ENCODE results near the gene FSTL4. TPM values are rescaled to one million over a fixed set of nuclear protein-coding genes. Genes with fewer than 3 reads are reported as not detected.

FSTL4 gene
- total and polyA plus RNA-seq, 2 of the 4 experiments (the other 2 are of a cell fraction) = 0.18 TPM; not detected in 1

- ATAC-seq (ENCODE audit: low read depth) = no peak
- H2BK15ac ChIP-seq (ENCODE audit: low read depth, low read length) = no peak overlapping the region
- WGBS, 2 experiments (ENCODE audit: extremely low coverage in 2 of 2, insufficient read length in 1 of 2) = 75% methylated on average over 1 of the region's 4 CpGs; no CpG with 5 or more reads in 1 of the 2 experiments
Observed at GRCh38 chr5:133528841-133529240, 83.5 kb downstream of the FSTL4 start.

More at GRCh38 chr5:133528841-133529240, 83.5 kb downstream of the FSTL4 start:
- in situ Hi-C loops (cut with MboI; ENCODE audit: low sequenced_read_pairs) = no loop called here
- Histone ChIP-seq H3K79me1 (ENCODE audit: low read depth in 1 of 2, low read length in 2 of 2) (no peaks in the 10 kb centered on the region), H3K9me1 (ENCODE audit: insufficient read depth, low read length) (no peaks in the 10 kb centered on the region), H3K27me3 (ENCODE audit: control insufficient read depth, insufficient read depth, low read length) (peaks cover 15% of the 10 kb centered on the region), H2AFZ (replicated peaks; ENCODE audit: low read length, poor library complexity) (no peak overlapping the region), H2AK9ac (replicated peaks; ENCODE audit: low read depth, low read length, poor library complexity) (no peak overlapping the region), H2BK5ac (ENCODE audit: low read depth, low read length, poor library complexity, severe bottlenecking) (no peak overlapping the region), H3K9me3 (ENCODE audit: control insufficient read depth, insufficient read depth, low read length) (no peaks in the 10 kb centered on the region), H4K91ac (ENCODE audit: insufficient read depth, low read depth, low read length) (no peak overlapping the region), H3K9ac (ENCODE audit: low read depth, low read length) (no peak overlapping the region), H2BK120ac (ENCODE audit: low read depth, low read length) (no peak overlapping the region), H3K23ac (ENCODE audit: low read depth, low read length) (no peak overlapping the region), H3K4me2 (ENCODE audit: low read depth, low read length) (no peak overlapping the region), H3K18ac (ENCODE audit: low read depth, low read length) (no peak overlapping the region), H3K14ac (replicated peaks; ENCODE audit: low read depth, low read length) (no peak overlapping the region), H4K20me1 (ENCODE audit: insufficient read depth, low read length) (no peaks in the 10 kb centered on the region), H4K8ac (ENCODE audit: low read depth in 2 of 2, low read length in 2 of 2) (no peak overlapping the region), H3K4ac (ENCODE audit: low read depth, low read length) (no peak overlapping the region), H3K56ac (ENCODE audit: extremely low read depth, insufficient read depth, low read length) (no peak overlapping the region), H3K27ac (ENCODE audit: insufficient read depth, low read length) (no peak overlapping the region), H2AK5ac (ENCODE audit: low read depth, low read length) (no peak overlapping the region), H2BK20ac (ENCODE audit: low read depth, low read length) (no peak overlapping the region), H3K36me3 (ENCODE audit: control insufficient read depth, insufficient read depth, low read length) (no peaks in the 10 kb centered on the region), H4K5ac (ENCODE audit: low read depth, low read length) (no peak overlapping the region), H3K4me3 (ENCODE audit: insufficient read depth, low read depth, low read length) (no peak overlapping the region), H3K4me1 (ENCODE audit: control insufficient read depth, insufficient read depth, low read length) (no peaks in the 10 kb centered on the region)
- no TSS peak for BruUV-seq (replicated peaks)
- intact Hi-C loops (cut with micrococcal nuclease) = no loop called here
- dilution Hi-C loops (cut with HindIII; ENCODE audit: low sequenced_read_pairs, unreplicated experiment) = no loop called here
- ChIA-PET CTCF (no interaction called here), POLR2A (ENCODE audit: unreplicated experiment) (no interaction called here)
- TF ChIP-seq POLR2A (IDR thresholded peaks at IDR 0.05; ENCODE audit: low read depth, low read length) = no peak
- TF ChIP-seq MAFK (IDR thresholded peaks at IDR 0.05; ENCODE audit: low read depth, low read length) = no peak
- no peak for TF ChIP-seq CTCF (conservative IDR thresholded peaks at IDR 0.05; ENCODE audit: low read depth, low read length)
- TF ChIP-seq FOS (IDR thresholded peaks at IDR 0.05; ENCODE audit: low read depth, low read length) = no peak
- TF ChIP-seq RFX5 (IDR thresholded peaks at IDR 0.05; ENCODE audit: low read depth, low read length) = no peak
- no peak for TF ChIP-seq MXI1 (IDR thresholded peaks at IDR 0.05; ENCODE audit: borderline replicate concordance, low read depth, low read length)
- TF ChIP-seq CEBPB (IDR thresholded peaks at IDR 0.05; ENCODE audit: low read depth, low read length) = no peak
- TF ChIP-seq ELK1 (IDR thresholded peaks at IDR 0.05; ENCODE audit: borderline replicate concordance, low read depth, low read length) = no peak
- no peak for TF ChIP-seq SMC3 (IDR thresholded peaks at IDR 0.05; ENCODE audit: low read depth, low read length)
- no peak for DNase-seq

Measured in IMR-90 (cell line).